Vagina (tissue), 2 donors: ENCODE results near the gene B4GALNT4.
A peak's percentile ranks its signal among the peaks of the same experiment; 100 is the strongest.

Experiments used
- POLR2AphosphoS5 ChIP-seq, 2 donors: sonication (generic); formaldehyde crosslinking; IDR thresholded peaks; one replicate each; pipeline ENCODE4 v1.9.0; 2017; ENCODE audit warnings: antibody characterized with exemption in 2 of 2, mild to moderate bottlenecking in 2 of 2, low read depth in 1 of 2; ENCODE audit not compliant: insufficient read depth in 1 of 2
- TF ChIP-seq, protein P1 (sequence below), 3 experiments: fragments of 450-650 bp in 2 of 3; fragments of 200-600 bp in 1 of 3; sonication (generic) in 1 of 3; IDR thresholded peaks; one replicate each; pipeline ENCODE4 v1.5.1; 2017 to 2019; ENCODE audit warnings: antibody characterized with exemption in 3 of 3, mild to moderate bottlenecking in 2 of 3, moderate library complexity in 2 of 3

GRCh38 chr11:326842-327580 lies 42.3 kb upstream of the B4GALNT4 start:
- TF ChIP-seq, protein P1, sequence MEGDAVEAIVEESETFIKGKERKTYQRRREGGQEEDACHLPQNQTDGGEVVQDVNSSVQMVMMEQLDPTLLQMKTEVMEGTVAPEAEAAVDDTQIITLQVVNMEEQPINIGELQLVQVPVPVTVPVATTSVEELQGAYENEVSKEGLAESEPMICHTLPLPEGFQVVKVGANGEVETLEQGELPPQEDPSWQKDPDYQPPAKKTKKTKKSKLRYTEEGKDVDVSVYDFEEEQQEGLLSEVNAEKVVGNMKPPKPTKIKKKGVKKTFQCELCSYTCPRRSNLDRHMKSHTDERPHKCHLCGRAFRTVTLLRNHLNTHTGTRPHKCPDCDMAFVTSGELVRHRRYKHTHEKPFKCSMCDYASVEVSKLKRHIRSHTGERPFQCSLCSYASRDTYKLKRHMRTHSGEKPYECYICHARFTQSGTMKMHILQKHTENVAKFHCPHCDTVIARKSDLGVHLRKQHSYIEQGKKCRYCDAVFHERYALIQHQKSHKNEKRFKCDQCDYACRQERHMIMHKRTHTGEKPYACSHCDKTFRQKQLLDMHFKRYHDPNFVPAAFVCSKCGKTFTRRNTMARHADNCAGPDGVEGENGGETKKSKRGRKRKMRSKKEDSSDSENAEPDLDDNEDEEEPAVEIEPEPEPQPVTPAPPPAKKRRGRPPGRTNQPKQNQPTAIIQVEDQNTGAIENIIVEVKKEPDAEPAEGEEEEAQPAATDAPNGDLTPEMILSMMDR (IDR thresholded peaks at IDR 0.05) = no peak
- peak; percentile 48 to 79 for TF ChIP-seq POLR2AphosphoS5 (IDR thresholded peaks at IDR 0.05; ENCODE audit: insufficient read depth in 1 of 2, low read depth in 1 of 2)
